ENCODE measurements around the gene DNM1L.

GRCh38 chr12:32650508-32650907 is 28.6 kb upstream of the DNM1L start:
- TF ChIP-seq POLR2A (IDR thresholded peaks at IDR 0.05; ENCODE audit: low read depth, low read length): no peak
- TF ChIP-seq CTCF (conservative IDR thresholded peaks at IDR 0.05; ENCODE audit: low read depth, low read length): no peak
- no peak for TF ChIP-seq MAFK (IDR thresholded peaks at IDR 0.05; ENCODE audit: low read depth, low read length)
- TF ChIP-seq RCOR1 (IDR thresholded peaks at IDR 0.05; ENCODE audit: insufficient replicate concordance, low read length): no peak
- no peak for TF ChIP-seq RAD21 (IDR thresholded peaks at IDR 0.05; ENCODE audit: low read length)
- no peak for TF ChIP-seq USF2 (IDR thresholded peaks at IDR 0.05; ENCODE audit: low read depth, low read length)
- TF ChIP-seq ELK1 (IDR thresholded peaks at IDR 0.05; ENCODE audit: borderline replicate concordance, low read depth, low read length): no peak
- TF ChIP-seq BHLHE40 (IDR thresholded peaks at IDR 0.05; ENCODE audit: low read depth, low read length): no peak
